Measurements from ENCODE around the gene NKX2-4.

DNA sequence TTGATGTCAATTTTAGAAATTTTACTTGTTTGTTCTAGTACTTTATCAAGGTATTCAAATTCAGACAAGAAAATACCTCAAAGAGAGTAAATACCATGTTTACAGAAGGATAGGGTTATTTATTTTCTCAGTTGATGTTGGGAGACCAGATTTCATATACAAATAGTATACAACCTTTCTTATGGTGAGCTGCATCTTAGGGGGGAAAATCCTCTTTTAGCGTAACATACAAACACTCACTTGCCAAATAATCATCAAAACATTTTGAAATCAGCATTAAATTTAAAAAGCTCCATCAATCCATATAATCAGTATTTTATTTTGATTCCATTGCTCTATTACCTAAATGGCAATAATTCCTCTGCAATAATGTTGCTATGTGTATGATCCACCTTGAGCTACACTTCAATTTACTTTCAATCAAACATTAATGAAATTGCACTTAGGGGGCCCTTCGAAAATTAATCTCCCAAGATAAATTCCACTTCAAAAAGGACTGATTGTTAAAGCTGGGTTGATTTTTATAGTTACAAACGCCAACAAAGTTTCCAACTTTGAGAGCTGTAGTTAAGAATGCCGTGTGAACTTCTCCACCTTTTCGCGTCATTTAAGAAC is 2.2 kb downstream of the NKX2-4 start:
- TF ChIP-seq, protein P1, sequence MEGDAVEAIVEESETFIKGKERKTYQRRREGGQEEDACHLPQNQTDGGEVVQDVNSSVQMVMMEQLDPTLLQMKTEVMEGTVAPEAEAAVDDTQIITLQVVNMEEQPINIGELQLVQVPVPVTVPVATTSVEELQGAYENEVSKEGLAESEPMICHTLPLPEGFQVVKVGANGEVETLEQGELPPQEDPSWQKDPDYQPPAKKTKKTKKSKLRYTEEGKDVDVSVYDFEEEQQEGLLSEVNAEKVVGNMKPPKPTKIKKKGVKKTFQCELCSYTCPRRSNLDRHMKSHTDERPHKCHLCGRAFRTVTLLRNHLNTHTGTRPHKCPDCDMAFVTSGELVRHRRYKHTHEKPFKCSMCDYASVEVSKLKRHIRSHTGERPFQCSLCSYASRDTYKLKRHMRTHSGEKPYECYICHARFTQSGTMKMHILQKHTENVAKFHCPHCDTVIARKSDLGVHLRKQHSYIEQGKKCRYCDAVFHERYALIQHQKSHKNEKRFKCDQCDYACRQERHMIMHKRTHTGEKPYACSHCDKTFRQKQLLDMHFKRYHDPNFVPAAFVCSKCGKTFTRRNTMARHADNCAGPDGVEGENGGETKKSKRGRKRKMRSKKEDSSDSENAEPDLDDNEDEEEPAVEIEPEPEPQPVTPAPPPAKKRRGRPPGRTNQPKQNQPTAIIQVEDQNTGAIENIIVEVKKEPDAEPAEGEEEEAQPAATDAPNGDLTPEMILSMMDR (IDR thresholded peaks at IDR 0.05) = no peak
- no peak for TF ChIP-seq POLR2A (IDR thresholded peaks at IDR 0.05)
